Measurements from ENCODE around the gene RNASEH2A. TPM values are rescaled to one million over a fixed set of nuclear protein-coding genes. Genes with fewer than 3 reads are reported as not detected.

RNASEH2A gene
- total and polyA plus RNA-seq, 2 of the 4 experiments (the other 2 are of a cell fraction), result 34.9 to 44.6 TPM

DNA sequence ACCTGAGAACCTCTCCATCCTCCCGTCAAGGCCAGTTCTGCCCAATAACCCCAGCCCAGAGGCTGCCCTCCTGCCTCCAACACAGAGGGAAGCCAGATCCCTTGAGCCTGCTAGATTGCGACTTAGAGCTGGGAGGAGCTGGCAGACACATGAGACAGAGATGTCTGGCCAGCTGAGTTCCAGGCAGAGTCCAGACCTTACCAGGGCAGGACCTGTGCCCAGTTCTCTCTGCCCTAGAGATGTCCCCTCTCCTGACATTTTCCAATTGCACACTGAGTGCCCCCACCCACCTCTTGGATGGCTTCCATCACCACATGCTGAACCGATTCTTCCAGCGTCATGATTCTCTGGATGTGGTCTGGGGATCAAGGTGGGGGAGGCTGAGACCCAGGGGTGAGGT lies 34.1 kb upstream of the RNASEH2A start:
- 0 out of 2 replicates have a peak, but pooled peaks cover 3% of the 10 kb centered on the region for H3K4me1 ChIP-seq (ENCODE audit: control insufficient read depth, insufficient read depth, low read length)
- no peak overlapping the region for H3K4ac ChIP-seq (ENCODE audit: low read depth, low read length)
- no peak overlapping the region for H2BK120ac ChIP-seq (ENCODE audit: low read depth, low read length)
- H3K27me3 ChIP-seq (ENCODE audit: control insufficient read depth, insufficient read depth, low read length), result no peaks in the 10 kb centered on the region
- H3K4me3 ChIP-seq (ENCODE audit: insufficient read depth, low read depth, low read length), result no peak overlapping the region
- no peak overlapping the region for H2BK20ac ChIP-seq (ENCODE audit: low read depth, low read length)
- no peaks in the 10 kb centered on the region for H3K9me3 ChIP-seq (ENCODE audit: control insufficient read depth, insufficient read depth, low read length)
- H2BK5ac ChIP-seq (ENCODE audit: low read depth, low read length, poor library complexity, severe bottlenecking), result no peak overlapping the region
- H3K9me1 ChIP-seq (ENCODE audit: insufficient read depth, low read length), result peaks cover 7% of the 10 kb centered on the region
- H3K27ac ChIP-seq (ENCODE audit: insufficient read depth, low read length), result no peak overlapping the region
- intact Hi-C loops (cut with micrococcal nuclease) (no loop called here), in situ Hi-C loops (cut with MboI; ENCODE audit: low sequenced_read_pairs) (loop anchor here (5.0 kb wide), 1 partner anchor 65 kb away; the partner anchor contains the start of gene MAST1), dilution Hi-C loops (cut with HindIII; ENCODE audit: low sequenced_read_pairs, unreplicated experiment) (no loop called here)
- DNase-seq (no peak), ATAC-seq (ENCODE audit: low read depth) (no peak)
- H3K9ac ChIP-seq (ENCODE audit: low read depth, low read length), result no peak overlapping the region
- WGBS, 2 experiments (ENCODE audit: extremely low coverage in 2 of 2, insufficient read length in 1 of 2), result 100% methylated on average over 2 of the region's 4 CpGs; no CpG with 5 or more reads in 1 of the 2 experiments
- TF ChIP-seq RCOR1 (IDR thresholded peaks at IDR 0.05; ENCODE audit: insufficient replicate concordance, low read length), result no peak
- no peak for TF ChIP-seq RFX5 (IDR thresholded peaks at IDR 0.05; ENCODE audit: low read depth, low read length)
- TF ChIP-seq, protein P1, sequence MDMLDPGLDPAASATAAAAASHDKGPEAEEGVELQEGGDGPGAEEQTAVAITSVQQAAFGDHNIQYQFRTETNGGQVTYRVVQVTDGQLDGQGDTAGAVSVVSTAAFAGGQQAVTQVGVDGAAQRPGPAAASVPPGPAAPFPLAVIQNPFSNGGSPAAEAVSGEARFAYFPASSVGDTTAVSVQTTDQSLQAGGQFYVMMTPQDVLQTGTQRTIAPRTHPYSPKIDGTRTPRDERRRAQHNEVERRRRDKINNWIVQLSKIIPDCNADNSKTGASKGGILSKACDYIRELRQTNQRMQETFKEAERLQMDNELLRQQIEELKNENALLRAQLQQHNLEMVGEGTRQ (IDR thresholded peaks at IDR 0.05; ENCODE audit: low read depth, low read length), result no peak
- no peak for TF ChIP-seq CHD1 (IDR thresholded peaks at IDR 0.05; ENCODE audit: low read depth, low read length)
- TF ChIP-seq, protein P2, sequence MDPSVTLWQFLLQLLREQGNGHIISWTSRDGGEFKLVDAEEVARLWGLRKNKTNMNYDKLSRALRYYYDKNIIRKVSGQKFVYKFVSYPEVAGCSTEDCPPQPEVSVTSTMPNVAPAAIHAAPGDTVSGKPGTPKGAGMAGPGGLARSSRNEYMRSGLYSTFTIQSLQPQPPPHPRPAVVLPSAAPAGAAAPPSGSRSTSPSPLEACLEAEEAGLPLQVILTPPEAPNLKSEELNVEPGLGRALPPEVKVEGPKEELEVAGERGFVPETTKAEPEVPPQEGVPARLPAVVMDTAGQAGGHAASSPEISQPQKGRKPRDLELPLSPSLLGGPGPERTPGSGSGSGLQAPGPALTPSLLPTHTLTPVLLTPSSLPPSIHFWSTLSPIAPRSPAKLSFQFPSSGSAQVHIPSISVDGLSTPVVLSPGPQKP (IDR thresholded peaks at IDR 0.05; ENCODE audit: borderline replicate concordance, low read depth, low read length), result no peak
- no peak for TF ChIP-seq BHLHE40 (IDR thresholded peaks at IDR 0.05; ENCODE audit: low read depth, low read length)
- no peak overlapping the region for H3K23ac ChIP-seq (ENCODE audit: low read depth, low read length)
- no peak overlapping the region for H2AFZ ChIP-seq (replicated peaks; ENCODE audit: low read length, poor library complexity)
- ChIA-PET POLR2A (ENCODE audit: unreplicated experiment) (no interaction called here), CTCF (interaction anchor here (0.5 to 1.5 kb wide), 2 partner anchors 21 to 192 kb away, joined by 3 to 4 read pairs; no protein-coding TSS in a partner anchor)
- H3K56ac ChIP-seq (ENCODE audit: extremely low read depth, insufficient read depth, low read length), result no peak overlapping the region
- H2BK15ac ChIP-seq (ENCODE audit: low read depth, low read length), result no peak overlapping the region
- H2AK5ac ChIP-seq (ENCODE audit: low read depth, low read length), result no peak overlapping the region
- no peaks in the 10 kb centered on the region; the same call in 1 of the 2 replicates for H3K36me3 ChIP-seq (ENCODE audit: control insufficient read depth, insufficient read depth, low read length)
- no peak overlapping the region for H3K14ac ChIP-seq (replicated peaks; ENCODE audit: low read depth, low read length)
- no peak overlapping the region for H2AK9ac ChIP-seq (replicated peaks; ENCODE audit: low read depth, low read length, poor library complexity)
- H3K79me1 ChIP-seq (ENCODE audit: low read depth in 1 of 2, low read length in 2 of 2), result peaks cover 0 to 9% of the 10 kb centered on the region in 2 experiments; a peak in 3 of 4 replicates
- no peak overlapping the region for H3K18ac ChIP-seq (ENCODE audit: low read depth, low read length)
- H4K20me1 ChIP-seq (ENCODE audit: insufficient read depth, low read length), result no peaks in the 10 kb centered on the region
- no peak overlapping the region for H4K5ac ChIP-seq (ENCODE audit: low read depth, low read length)
- no TSS peak for BruUV-seq (replicated peaks)
- H4K91ac ChIP-seq (ENCODE audit: insufficient read depth, low read depth, low read length), result no peak overlapping the region
- H4K8ac ChIP-seq (ENCODE audit: low read depth in 2 of 2, low read length in 2 of 2), result no peak overlapping the region
- H3K4me2 ChIP-seq (ENCODE audit: low read depth, low read length), result no peak overlapping the region
